ENCODE data around the gene PTPRA. TPM values are rescaled to one million over a fixed set of nuclear protein-coding genes. Genes with fewer than 3 reads are reported as not detected.

The PTPRA gene
- polyA plus RNA-seq, 1 experiment = 46.2 TPM

DNA sequence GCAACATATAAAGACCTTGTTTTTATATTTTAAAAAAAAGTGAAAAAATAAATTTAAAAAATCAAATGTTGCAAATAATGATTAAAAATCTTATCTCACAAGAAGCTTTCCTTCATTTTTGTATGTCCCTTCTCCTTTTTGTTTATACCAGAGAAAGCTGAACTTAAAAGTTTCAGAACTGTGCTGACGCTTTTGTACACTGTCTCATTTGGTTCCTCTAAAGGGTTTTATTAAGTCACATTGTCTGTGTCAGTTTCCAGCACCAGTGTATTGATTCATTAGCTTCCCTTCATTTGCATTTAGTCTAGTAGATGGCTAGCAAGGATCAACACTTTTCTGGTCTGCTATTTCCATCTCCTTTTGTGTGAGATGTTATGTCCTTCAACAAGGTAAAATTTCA lies 39.5 kb upstream of the PTPRA start:
- ChIA-PET POLR2A (no interaction called here), CTCF (interaction anchor here (1.1 to 1.9 kb wide), 2 partner anchors 78 to 81 kb away, joined by 4 to 6 read pairs; no protein-coding TSS in a partner anchor)
- Histone ChIP-seq H3K4me3 (ENCODE audit: low read depth, low read length) (no peak overlapping the region), H3K27me3 (ENCODE audit: control insufficient read depth, insufficient read depth, low read length) (no peaks in the 10 kb centered on the region), H3K36me3 (ENCODE audit: control insufficient read depth, insufficient read depth, low read length) (peaks cover 11% of the 10 kb centered on the region)
- TF ChIP-seq, protein P1, sequence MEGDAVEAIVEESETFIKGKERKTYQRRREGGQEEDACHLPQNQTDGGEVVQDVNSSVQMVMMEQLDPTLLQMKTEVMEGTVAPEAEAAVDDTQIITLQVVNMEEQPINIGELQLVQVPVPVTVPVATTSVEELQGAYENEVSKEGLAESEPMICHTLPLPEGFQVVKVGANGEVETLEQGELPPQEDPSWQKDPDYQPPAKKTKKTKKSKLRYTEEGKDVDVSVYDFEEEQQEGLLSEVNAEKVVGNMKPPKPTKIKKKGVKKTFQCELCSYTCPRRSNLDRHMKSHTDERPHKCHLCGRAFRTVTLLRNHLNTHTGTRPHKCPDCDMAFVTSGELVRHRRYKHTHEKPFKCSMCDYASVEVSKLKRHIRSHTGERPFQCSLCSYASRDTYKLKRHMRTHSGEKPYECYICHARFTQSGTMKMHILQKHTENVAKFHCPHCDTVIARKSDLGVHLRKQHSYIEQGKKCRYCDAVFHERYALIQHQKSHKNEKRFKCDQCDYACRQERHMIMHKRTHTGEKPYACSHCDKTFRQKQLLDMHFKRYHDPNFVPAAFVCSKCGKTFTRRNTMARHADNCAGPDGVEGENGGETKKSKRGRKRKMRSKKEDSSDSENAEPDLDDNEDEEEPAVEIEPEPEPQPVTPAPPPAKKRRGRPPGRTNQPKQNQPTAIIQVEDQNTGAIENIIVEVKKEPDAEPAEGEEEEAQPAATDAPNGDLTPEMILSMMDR (IDR thresholded peaks at IDR 0.05; ENCODE audit: insufficient read depth, low read depth, low read length) = no peak
- no peak for DNase-seq (ENCODE audit: low read depth)

- CTCF ChIA-PET = interaction anchor here (1.1 to 1.9 kb wide), 2 partner anchors 79 to 81 kb away, joined by 4 to 6 read pairs; no protein-coding TSS in a partner anchor
- POLR2A ChIA-PET = no interaction called here
- Histone ChIP-seq H3K36me3 (ENCODE audit: control insufficient read depth, insufficient read depth, low read length) (peaks cover 11% of the 10 kb centered on the region), H3K4me3 (ENCODE audit: low read depth, low read length) (no peak overlapping the region), H3K27me3 (ENCODE audit: control insufficient read depth, insufficient read depth, low read length) (no peaks in the 10 kb centered on the region)
- TF ChIP-seq, protein P1 (IDR thresholded peaks at IDR 0.05; ENCODE audit: insufficient read depth, low read depth, low read length) = no peak
- DNase-seq (ENCODE audit: low read depth) = no peak
Measured at GRCh38 chr20:2834401-2835110, 38.7 kb upstream of the PTPRA start.

- Histone ChIP-seq H3K27me3 (ENCODE audit: control insufficient read depth, insufficient read depth, low read length) (no peaks in the 10 kb centered on the region), H3K36me3 (ENCODE audit: control insufficient read depth, insufficient read depth, low read length) (peaks cover 11% of the 10 kb centered on the region), H3K4me3 (ENCODE audit: low read depth, low read length) (no peak overlapping the region)
- no peak for DNase-seq (ENCODE audit: low read depth)
- TF ChIP-seq, protein P1 (IDR thresholded peaks at IDR 0.05; ENCODE audit: insufficient read depth, low read depth, low read length) = no peak
- ChIA-PET POLR2A (no interaction called here), CTCF (interaction anchor here (0.7 to 0.9 kb wide), 3 partner anchors 9 to 165 kb away, joined by 3 to 5 read pairs (median 4); no protein-coding TSS in a partner anchor)
Measured at GRCh38 chr20:2835331-2835796, 37.9 kb upstream of the PTPRA start.

- Histone ChIP-seq H3K36me3 (ENCODE audit: control insufficient read depth, insufficient read depth, low read length) (peaks cover 11% of the 10 kb centered on the region), H3K4me3 (ENCODE audit: low read depth, low read length) (no peak overlapping the region), H3K27me3 (ENCODE audit: control insufficient read depth, insufficient read depth, low read length) (no peaks in the 10 kb centered on the region)
- POLR2A ChIA-PET = no interaction called here
- TF ChIP-seq, protein P1 (IDR thresholded peaks at IDR 0.05; ENCODE audit: insufficient read depth, low read depth, low read length) = no peak
- CTCF ChIA-PET = interaction anchor here (0.7 to 0.9 kb wide), 3 partner anchors 8 to 165 kb away, joined by 3 to 5 read pairs (median 4); no protein-coding TSS in a partner anchor
- no peak for DNase-seq (ENCODE audit: low read depth)
Measured at GRCh38 chr20:2836035-2836434, 37.2 kb upstream of the PTPRA start.

GRCh38 chr20:2837221-2837960 lies 35.9 kb upstream of the PTPRA start:
- CTCF ChIA-PET = interaction anchor here (0.6 to 0.7 kb wide), 2 partner anchors 84 to 148 kb away, joined by 3 read pairs; no protein-coding TSS in a partner anchor
- no peak overlapping the region for H3K4me3 ChIP-seq (ENCODE audit: low read depth, low read length)
- no peaks in the 10 kb centered on the region for H3K27me3 ChIP-seq (ENCODE audit: control insufficient read depth, insufficient read depth, low read length)
- POLR2A ChIA-PET = no interaction called here
- TF ChIP-seq, protein P1 (IDR thresholded peaks at IDR 0.05; ENCODE audit: insufficient read depth, low read depth, low read length) = no peak
- H3K36me3 ChIP-seq (ENCODE audit: control insufficient read depth, insufficient read depth, low read length) = peaks cover 11% of the 10 kb centered on the region
- no peak for DNase-seq (ENCODE audit: low read depth)
